ENCODE measurements around the gene KRT75.

DNA sequence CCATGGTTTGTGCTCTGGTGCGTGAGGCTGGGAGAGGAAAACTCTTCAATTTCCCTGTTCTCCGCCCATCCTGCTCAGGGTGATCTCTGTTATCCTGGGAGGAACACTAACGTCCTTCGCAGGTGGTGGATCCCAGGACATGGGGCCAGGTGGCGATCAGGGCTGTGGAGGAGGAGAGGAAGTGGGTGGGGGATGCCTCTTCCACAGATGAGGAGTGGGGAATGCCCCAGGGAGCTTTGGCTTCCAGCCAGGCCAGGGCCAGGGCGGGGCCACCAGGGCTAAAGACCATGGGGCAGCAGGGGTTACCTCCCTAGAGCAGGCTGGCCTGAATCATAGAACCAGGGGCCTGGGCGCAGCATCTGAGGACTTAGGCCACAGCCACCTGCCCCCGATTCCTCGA lies 3.3 kb upstream of the KRT75 start:
- TF ChIP-seq CBX2 (IDR thresholded peaks at IDR 0.05; ENCODE audit: borderline replicate concordance, low read depth) (no peak), POLR2A (IDR thresholded peaks at IDR 0.05; ENCODE audit: low read length) (no peak)
- TF ChIP-seq, protein P1, sequence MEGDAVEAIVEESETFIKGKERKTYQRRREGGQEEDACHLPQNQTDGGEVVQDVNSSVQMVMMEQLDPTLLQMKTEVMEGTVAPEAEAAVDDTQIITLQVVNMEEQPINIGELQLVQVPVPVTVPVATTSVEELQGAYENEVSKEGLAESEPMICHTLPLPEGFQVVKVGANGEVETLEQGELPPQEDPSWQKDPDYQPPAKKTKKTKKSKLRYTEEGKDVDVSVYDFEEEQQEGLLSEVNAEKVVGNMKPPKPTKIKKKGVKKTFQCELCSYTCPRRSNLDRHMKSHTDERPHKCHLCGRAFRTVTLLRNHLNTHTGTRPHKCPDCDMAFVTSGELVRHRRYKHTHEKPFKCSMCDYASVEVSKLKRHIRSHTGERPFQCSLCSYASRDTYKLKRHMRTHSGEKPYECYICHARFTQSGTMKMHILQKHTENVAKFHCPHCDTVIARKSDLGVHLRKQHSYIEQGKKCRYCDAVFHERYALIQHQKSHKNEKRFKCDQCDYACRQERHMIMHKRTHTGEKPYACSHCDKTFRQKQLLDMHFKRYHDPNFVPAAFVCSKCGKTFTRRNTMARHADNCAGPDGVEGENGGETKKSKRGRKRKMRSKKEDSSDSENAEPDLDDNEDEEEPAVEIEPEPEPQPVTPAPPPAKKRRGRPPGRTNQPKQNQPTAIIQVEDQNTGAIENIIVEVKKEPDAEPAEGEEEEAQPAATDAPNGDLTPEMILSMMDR (IDR thresholded peaks at IDR 0.05) = no peak
- TF ChIP-seq, protein P2, sequence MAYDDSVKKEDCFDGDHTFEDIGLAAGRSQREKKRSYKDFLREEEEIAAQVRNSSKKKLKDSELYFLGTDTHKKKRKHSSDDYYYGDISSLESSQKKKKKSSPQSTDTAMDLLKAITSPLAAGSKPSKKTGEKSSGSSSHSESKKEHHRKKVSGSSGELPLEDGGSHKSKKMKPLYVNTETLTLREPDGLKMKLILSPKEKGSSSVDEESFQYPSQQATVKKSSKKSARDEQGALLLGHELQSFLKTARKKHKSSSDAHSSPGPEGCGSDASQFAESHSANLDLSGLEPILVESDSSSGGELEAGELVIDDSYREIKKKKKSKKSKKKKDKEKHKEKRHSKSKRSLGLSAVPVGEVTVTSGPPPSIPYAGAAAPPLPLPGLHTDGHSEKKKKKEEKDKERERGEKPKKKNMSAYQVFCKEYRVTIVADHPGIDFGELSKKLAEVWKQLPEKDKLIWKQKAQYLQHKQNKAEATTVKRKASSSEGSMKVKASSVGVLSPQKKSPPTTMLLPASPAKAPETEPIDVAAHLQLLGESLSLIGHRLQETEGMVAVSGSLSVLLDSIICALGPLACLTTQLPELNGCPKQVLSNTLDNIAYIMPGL (CRISPR knock-in tag; IDR thresholded peaks at IDR 0.05; ENCODE audit: borderline replicate concordance) = no peak
